ENCODE data around the gene NIPSNAP3A.

- no peak for TF ChIP-seq SIN3A (conservative IDR thresholded peaks at IDR 0.05 in 1 of 2, IDR thresholded peaks at IDR 0.05 in 1 of 2; ENCODE audit: low read depth in 1 of 2, low read length in 2 of 2)
- TF ChIP-seq POLR2AphosphoS5 (IDR thresholded peaks at IDR 0.05; ENCODE audit: low read depth, low read length) = no peak
- TF ChIP-seq JUND (IDR thresholded peaks at IDR 0.05; ENCODE audit: low read length) = no peak
- TF ChIP-seq NRF1 (IDR thresholded peaks at IDR 0.05; ENCODE audit: low read depth, low read length) = no peak
- TF ChIP-seq MAX (IDR thresholded peaks at IDR 0.05) = no peak
- TF ChIP-seq CTCF (IDR thresholded peaks at IDR 0.05; ENCODE audit: control extremely low read depth in 1 of 3, insufficient read depth in 1 of 3, low read depth in 1 of 3, low read length in 3 of 3) = no peak
- TF ChIP-seq ATF3 (IDR thresholded peaks at IDR 0.05; ENCODE audit: insufficient read depth, low read depth, low read length) = no peak
- no peak for TF ChIP-seq RFX5 (IDR thresholded peaks at IDR 0.05; ENCODE audit: borderline replicate concordance, low read depth, low read length)
- no peak for TF ChIP-seq POLR2A (IDR thresholded peaks at IDR 0.05; ENCODE audit: control extremely low read depth in 1 of 2, low read depth in 2 of 2, low read length in 2 of 2)
- no peak for TF ChIP-seq EP300 (IDR thresholded peaks at IDR 0.05; ENCODE audit: borderline replicate concordance in 1 of 2, low read depth in 2 of 2, low read length in 2 of 2)
Measured at GRCh38 chr9:104711604-104712003, 35.9 kb upstream of the NIPSNAP3A start.
